ENCODE results near the gene TWF2.

The TWF2 gene

GRCh38 chr3:52200981-52201679 lies 37.8 kb downstream of the TWF2 start:
- Histone ChIP-seq H3K9ac (ENCODE audit: low read length) (no peak overlapping the region), H3K4me2 (ENCODE audit: low read length) (no peak overlapping the region), H3K27ac (ENCODE audit: low read length) (no peak overlapping the region), H2AFZ (ENCODE audit: low read depth, low read length) (no peak overlapping the region), H3K36me3 (replicated peaks; ENCODE audit: low read depth, low read length) (peaks cover 59% of the 10 kb centered on the region), H3K9me3 (ENCODE audit: insufficient read depth, low read length) (no peaks in the 10 kb centered on the region), H3K4me3 (ENCODE audit: low read length) (no peak overlapping the region), H3K27me3 (ENCODE audit: low read depth, low read length) (no peaks in the 10 kb centered on the region), H3K4me1 (ENCODE audit: low read length) (peaks cover 20% of the 10 kb centered on the region), H3K79me2 (ENCODE audit: low read length) (peaks cover 16% of the 10 kb centered on the region), H4K20me1 (ENCODE audit: insufficient read depth, low read length) (no peaks in the 10 kb centered on the region)
- TF ChIP-seq, protein P1, sequence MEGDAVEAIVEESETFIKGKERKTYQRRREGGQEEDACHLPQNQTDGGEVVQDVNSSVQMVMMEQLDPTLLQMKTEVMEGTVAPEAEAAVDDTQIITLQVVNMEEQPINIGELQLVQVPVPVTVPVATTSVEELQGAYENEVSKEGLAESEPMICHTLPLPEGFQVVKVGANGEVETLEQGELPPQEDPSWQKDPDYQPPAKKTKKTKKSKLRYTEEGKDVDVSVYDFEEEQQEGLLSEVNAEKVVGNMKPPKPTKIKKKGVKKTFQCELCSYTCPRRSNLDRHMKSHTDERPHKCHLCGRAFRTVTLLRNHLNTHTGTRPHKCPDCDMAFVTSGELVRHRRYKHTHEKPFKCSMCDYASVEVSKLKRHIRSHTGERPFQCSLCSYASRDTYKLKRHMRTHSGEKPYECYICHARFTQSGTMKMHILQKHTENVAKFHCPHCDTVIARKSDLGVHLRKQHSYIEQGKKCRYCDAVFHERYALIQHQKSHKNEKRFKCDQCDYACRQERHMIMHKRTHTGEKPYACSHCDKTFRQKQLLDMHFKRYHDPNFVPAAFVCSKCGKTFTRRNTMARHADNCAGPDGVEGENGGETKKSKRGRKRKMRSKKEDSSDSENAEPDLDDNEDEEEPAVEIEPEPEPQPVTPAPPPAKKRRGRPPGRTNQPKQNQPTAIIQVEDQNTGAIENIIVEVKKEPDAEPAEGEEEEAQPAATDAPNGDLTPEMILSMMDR (IDR thresholded peaks at IDR 0.05; ENCODE audit: low read depth, low read length): no peak
- no peak for TF ChIP-seq EZH2phosphoT487 (IDR thresholded peaks at IDR 0.05; ENCODE audit: low read depth)

DNA sequence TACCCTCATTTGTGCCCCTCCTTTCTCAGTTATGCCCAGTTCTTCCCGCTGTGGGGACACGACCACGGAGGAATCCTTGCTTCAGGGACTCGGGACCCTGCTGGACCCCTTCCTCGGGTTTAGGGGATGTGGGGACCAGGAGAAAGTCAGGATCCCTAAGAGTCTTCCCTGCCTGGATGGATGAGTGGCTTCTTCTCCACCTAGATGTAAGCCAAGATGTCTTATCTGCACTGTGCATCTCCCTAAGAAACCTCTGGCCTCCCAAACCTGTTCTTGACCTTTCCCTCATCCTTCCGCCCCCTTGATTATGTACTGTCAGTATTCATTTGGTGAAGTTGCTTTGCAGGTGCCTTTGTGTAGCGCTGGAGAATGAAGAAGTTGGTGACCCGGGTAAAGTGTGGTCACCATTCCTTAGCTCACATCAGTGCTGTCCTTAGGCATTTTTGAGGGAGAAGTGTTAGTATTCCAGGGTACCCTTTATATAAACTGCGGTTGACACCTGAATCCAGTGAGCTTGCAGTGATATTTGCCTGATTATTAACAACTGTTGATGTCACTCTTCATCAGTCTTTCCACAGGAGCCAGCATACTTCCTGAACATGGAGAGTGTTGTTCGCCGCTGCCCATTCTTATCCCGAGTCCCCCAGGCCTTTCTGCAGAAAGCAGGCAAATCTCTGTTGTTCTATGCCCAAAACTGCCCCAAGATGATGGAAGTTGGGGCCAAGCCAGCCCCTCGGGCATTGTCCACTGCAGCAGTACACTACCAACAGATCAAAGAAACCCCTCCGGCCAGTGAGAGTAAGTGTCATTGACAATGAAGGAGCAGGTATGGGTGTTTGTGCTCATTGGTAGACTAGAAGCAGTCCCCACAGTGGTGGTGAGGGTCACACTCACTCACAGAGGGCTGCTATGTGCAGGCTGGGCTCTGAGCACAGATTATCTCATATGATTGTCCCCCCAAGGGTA lies 40.0 kb downstream of the TWF2 start:
- TF ChIP-seq, protein P1 (IDR thresholded peaks at IDR 0.05; ENCODE audit: low read depth, low read length): no peak
- no peak for TF ChIP-seq EZH2phosphoT487 (IDR thresholded peaks at IDR 0.05; ENCODE audit: low read depth)
- Histone ChIP-seq H3K4me3 (ENCODE audit: low read length) (peak overlapping the region; percentile 90), H3K4me1 (ENCODE audit: low read length) (peaks cover 20% of the 10 kb centered on the region), H3K79me2 (ENCODE audit: low read length) (peaks cover 16% of the 10 kb centered on the region), H3K27me3 (ENCODE audit: low read depth, low read length) (no peaks in the 10 kb centered on the region), H3K36me3 (replicated peaks; ENCODE audit: low read depth, low read length) (peaks cover 37% of the 10 kb centered on the region), H4K20me1 (ENCODE audit: insufficient read depth, low read length) (no peaks in the 10 kb centered on the region), H3K4me2 (ENCODE audit: low read length) (peak overlapping the region; percentile 90), H3K9me3 (ENCODE audit: insufficient read depth, low read length) (no peaks in the 10 kb centered on the region), H2AFZ (ENCODE audit: low read depth, low read length) (no peak overlapping the region), H3K27ac (ENCODE audit: low read length) (peak overlapping the region; percentile 34; the same call in 1 of the 2 replicates), H3K9ac (ENCODE audit: low read length) (peak overlapping the region; percentile 91)

DNA sequence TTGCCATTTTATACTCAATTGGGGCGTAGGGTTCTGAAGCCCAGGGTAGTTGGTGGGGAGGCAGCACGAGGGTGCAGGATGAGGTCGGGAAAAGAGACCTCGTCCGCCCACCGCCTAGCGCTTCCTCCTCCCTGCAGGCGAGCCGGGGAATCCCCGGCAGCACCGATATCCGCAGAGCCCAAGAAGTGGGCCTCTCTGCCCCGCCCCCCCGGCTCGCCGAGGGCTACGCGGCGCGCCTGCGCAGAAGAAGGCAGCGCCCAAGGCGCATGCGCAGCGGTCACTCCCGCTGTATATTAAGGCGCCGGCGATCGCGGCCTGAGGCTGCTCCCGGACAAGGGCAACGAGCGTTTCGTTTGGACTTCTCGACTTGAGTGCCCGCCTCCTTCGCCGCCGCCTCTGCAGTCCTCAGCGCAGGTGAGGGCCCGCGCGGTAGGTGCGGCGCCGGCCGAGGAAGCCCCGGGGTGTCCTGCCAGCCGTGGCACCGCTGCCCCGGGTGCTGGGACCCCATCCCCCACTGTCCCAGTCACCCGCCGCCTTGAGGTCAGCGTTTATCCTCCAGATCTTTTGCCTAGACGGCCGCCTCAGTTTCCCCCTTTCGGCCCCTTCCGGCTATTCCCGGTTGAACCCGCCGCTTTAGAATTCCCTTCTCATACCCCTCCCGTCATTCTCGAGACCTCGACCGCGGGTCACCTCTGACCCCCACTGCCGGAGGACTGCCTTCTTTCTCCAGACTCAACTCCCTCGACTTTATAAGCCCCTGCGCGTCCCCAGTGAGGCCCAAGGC lies 40.9 kb downstream of the TWF2 start, which contains the start of gene ALAS1:
Gene ALAS1, plus strand, starts transcription at position 319 of the 784 bp plus-strand sequence. CDS start 1,082 bp downstream, outside the sequence.
- no peaks in the 10 kb centered on the region for H4K20me1 ChIP-seq (ENCODE audit: insufficient read depth, low read length)
- peaks cover 29% of the 10 kb centered on the region for H3K36me3 ChIP-seq (replicated peaks; ENCODE audit: low read depth, low read length)
- no peaks in the 10 kb centered on the region for H3K27me3 ChIP-seq (ENCODE audit: low read depth, low read length)
- H3K9me3 ChIP-seq (ENCODE audit: insufficient read depth, low read length): no peaks in the 10 kb centered on the region
- H3K79me2 ChIP-seq (ENCODE audit: low read length): peaks cover 16% of the 10 kb centered on the region
- H3K27ac ChIP-seq (ENCODE audit: low read length): peak within 1 kb of the TSS; percentile 56
- peak within 1 kb of the TSS; percentile 94 for H3K4me2 ChIP-seq (ENCODE audit: low read length)
- peak within 1 kb of the TSS; percentile 96 for H2AFZ ChIP-seq (ENCODE audit: low read depth, low read length)
- H3K9ac ChIP-seq (ENCODE audit: low read length): peak within 1 kb of the TSS; percentile 91
- TF ChIP-seq, protein P1 (IDR thresholded peaks at IDR 0.05; ENCODE audit: low read depth, low read length): no peak
- no peak for TF ChIP-seq EZH2phosphoT487 (IDR thresholded peaks at IDR 0.05; ENCODE audit: low read depth)
- H3K4me3 ChIP-seq (ENCODE audit: low read length): peak within 1 kb of the TSS; percentile 90
- peaks cover 20% of the 10 kb centered on the region for H3K4me1 ChIP-seq (ENCODE audit: low read length)

Data from OCI-LY3 (cell line).